K562 (cell line): ENCODE measurements around the gene DGKE. TPM values are rescaled to one million over a fixed set of nuclear protein-coding genes. Genes with fewer than 3 reads are reported as not detected.

ENCODE experiments used
- ATF3 ChIP-seq, 2 experiments: fragments of 450-650 bp in 1 of 2; sonication (generic) in 1 of 2; formaldehyde crosslinking in 1 of 2; IDR thresholded peaks in 1 of 2; conservative IDR thresholded peaks in 1 of 2; 2 replicates each; pipeline versions ENCODE4 v1.6.1 to v1.8.1; 2016 to 2023; ENCODE audit warnings: mild to moderate bottlenecking in 2 of 2, moderate library complexity in 2 of 2, inconsistent platforms in 1 of 2, missing genetic modification reagents in 1 of 2
- BRD4 ChIP-seq: fragments of 200-600 bp; sonication (generic); IDR thresholded peaks from 2 replicates; pipeline ENCODE4 v1.6.1; 2017; ENCODE audit warnings: inconsistent platforms
- DNMT1 ChIP-seq: fragments of 450-650 bp; IDR thresholded peaks from 2 replicates; pipeline ENCODE4 v1.6.1; 2016; ENCODE audit warnings: antibody characterized with exemption, mild to moderate bottlenecking
- E2F4 ChIP-seq: sonication (generic); formaldehyde crosslinking; IDR thresholded peaks from 2 replicates; pipeline ENCODE4 v1.8.0; 2022; ENCODE audit warnings: mild to moderate bottlenecking, low read depth, missing genetic modification reagents
- KHSRP ChIP-seq: fragments of 450-650 bp; IDR thresholded peaks from 2 replicates; pipeline ENCODE4 v1.6.1; 2017
- RBM34 ChIP-seq: fragments of 200-400 bp; formaldehyde crosslinking; IDR thresholded peaks from 2 replicates; pipeline ENCODE4 v1.6.1; 2018; ENCODE audit warnings: low read length, borderline replicate concordance; ENCODE audit not compliant: insufficient read depth
- RNF2 ChIP-seq: sonication (generic); IDR thresholded peaks from 2 replicates; pipeline ENCODE4 v1.6.1; 2016
- RREB1 ChIP-seq: fragments of 250-450 bp; sonication (Bioruptor Pico); IDR thresholded peaks from 2 replicates; pipeline ENCODE4 v1.4.0; 2020
- STAT6 ChIP-seq: sonication (generic); formaldehyde crosslinking; IDR thresholded peaks from 2 replicates; pipeline ENCODE4 v1.8.1; 2023; ENCODE audit warnings: mild to moderate bottlenecking, missing genetic modification reagents
- ZBTB1 ChIP-seq: sonication (generic); formaldehyde crosslinking; IDR thresholded peaks from 2 replicates; pipeline ENCODE4 v1.8.1; 2023; ENCODE audit warnings: missing genetic modification reagents, low read depth, mild to moderate bottlenecking, borderline replicate concordance
- ZNF24 ChIP-seq: fragments of 450-650 bp; IDR thresholded peaks from 2 replicates; pipeline ENCODE4 v1.6.1; 2016
- polyA plus RNA-seq, 8 experiments: library from polyadenylated mRNA; depleted of rRNA in 4 of 8; stranded (reverse) in 5 of 8; unstranded in 3 of 8; fragments of >200 nt; fragmentation: Nextera tagmentation in 2 of 8; fragmentation: Illumina TruSeq in 1 of 8; extraction: Ambion mirVana in 2 of 8; extraction: Trizol in 1 of 8; gene quantifications; 2 replicates each; pipeline versions ENCODE4 v1.2.1 to v1.2.3, GENCODE V29; 2011 to 2014; ENCODE audit warnings: inconsistent platforms in 1 of 8, missing spikeins in 1 of 8
- total RNA-seq, 7 experiments: library from RNA; depleted of rRNA in 6 of 7; stranded (reverse); fragments of >200 nt in 6 of 7; fragmentation: Illumina TruSeq in 2 of 7; extraction: Trizol in 2 of 7; gene quantifications; 2 replicates each; pipeline versions ENCODE4 v1.2.1 to v1.2.3, GENCODE V29; 2011 to 2021; ENCODE audit warnings: low replicate concordance in 1 of 7

The DGKE gene
- total and polyA plus RNA-seq, 9 of the 15 experiments (the other 6 are each of a cell fraction or from before 2014, with no cell fraction given) = 1.3 to 9.9 (median 5.9) TPM

GRCh38 chr17:56913867-56914580 is 80.1 kb downstream of the DGKE start, which contains the start of gene TRIM25 (continued):
- no peak for TF ChIP-seq RREB1 (CRISPR knock-in tag)
- no peak for TF ChIP-seq STAT6 (CRISPR knock-in tag)
- no peak for TF ChIP-seq DNMT1
- TF ChIP-seq ZBTB1 (CRISPR knock-in tag) = no peak
- TF ChIP-seq BRD4 = no peak
- no peak for TF ChIP-seq E2F4 (CRISPR knock-in tag)
- TF ChIP-seq RBM34 = no peak
- no peak; the same call in 1 of the 2 replicates for TF ChIP-seq RNF2
- TF ChIP-seq ZNF24 = 0 out of 2 replicates have a peak, but pooled peaks have one; percentile 44
- TF ChIP-seq KHSRP = no peak
- TF ChIP-seq ATF3 (IDR thresholded peaks at IDR 0.05) = 0 out of 2 replicates have a peak, but pooled peaks have one; percentile 7
- no peak for TF ChIP-seq ATF3 (CRISPR knock-in tag; conservative IDR thresholded peaks at IDR 0.05)
